ENCODE results near the gene XXYLT1. TPM values are rescaled to one million over a fixed set of nuclear protein-coding genes. Genes with fewer than 3 reads are reported as not detected.

The XXYLT1 gene
- total RNA-seq, 1 donor from 2014 or later = 9.8 TPM

DNA sequence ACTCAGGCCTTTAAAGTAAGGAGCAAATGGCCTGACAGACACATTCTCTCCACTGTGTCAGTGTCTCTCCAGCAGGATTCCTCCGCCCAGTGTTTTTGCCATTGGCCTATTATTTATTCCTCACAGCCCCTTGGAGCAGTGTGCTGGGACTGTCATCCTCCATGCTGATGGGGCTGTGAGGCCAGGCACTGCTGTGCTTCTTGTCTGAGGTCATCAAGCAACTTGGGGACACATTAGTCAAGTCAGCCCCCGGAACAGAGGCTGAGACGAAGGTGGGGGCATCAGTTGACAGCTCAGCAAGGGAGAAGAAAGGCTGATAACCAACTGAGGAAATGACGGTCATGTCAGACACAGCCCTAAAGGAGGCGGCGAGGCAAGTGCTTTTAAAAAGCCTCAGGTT lies 67.4 kb downstream of the XXYLT1 start:
- Histone ChIP-seq H3K27ac (peak overlapping the region; percentile 72), H3K4me1 (peaks cover 32% of the 10 kb centered on the region), H3K9me3 (no peaks in the 10 kb centered on the region), H3K4me3 (no peak overlapping the region), H3K36me3 (no peaks in the 10 kb centered on the region), H3K27me3 (no peaks in the 10 kb centered on the region)
- ATAC-seq = peak; percentile 45
- intact Hi-C loops (cut with DNase I) = no loop called here
- TF ChIP-seq, protein P1, sequence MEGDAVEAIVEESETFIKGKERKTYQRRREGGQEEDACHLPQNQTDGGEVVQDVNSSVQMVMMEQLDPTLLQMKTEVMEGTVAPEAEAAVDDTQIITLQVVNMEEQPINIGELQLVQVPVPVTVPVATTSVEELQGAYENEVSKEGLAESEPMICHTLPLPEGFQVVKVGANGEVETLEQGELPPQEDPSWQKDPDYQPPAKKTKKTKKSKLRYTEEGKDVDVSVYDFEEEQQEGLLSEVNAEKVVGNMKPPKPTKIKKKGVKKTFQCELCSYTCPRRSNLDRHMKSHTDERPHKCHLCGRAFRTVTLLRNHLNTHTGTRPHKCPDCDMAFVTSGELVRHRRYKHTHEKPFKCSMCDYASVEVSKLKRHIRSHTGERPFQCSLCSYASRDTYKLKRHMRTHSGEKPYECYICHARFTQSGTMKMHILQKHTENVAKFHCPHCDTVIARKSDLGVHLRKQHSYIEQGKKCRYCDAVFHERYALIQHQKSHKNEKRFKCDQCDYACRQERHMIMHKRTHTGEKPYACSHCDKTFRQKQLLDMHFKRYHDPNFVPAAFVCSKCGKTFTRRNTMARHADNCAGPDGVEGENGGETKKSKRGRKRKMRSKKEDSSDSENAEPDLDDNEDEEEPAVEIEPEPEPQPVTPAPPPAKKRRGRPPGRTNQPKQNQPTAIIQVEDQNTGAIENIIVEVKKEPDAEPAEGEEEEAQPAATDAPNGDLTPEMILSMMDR (IDR thresholded peaks at IDR 0.05) = no peak
- no peak for DNase-seq

DNA sequence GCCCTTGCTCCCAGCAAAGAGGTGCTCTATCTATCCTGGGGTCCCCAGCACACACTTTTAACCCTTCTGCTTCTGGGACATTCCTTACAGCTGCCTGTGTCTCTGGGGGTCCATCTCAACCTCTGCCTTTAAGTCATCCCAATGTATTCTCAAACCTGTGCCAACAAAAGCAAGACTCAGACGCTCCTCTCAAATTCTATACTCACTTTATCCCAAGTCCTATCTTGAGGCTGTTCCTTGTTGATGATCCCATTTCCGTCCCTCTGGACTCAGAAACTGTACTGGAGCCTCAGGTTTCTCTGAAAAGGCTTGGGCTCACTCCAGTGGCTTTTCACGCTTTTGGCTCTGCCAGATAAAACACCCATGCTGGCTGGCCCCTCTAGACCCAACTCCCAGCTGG lies 69.7 kb downstream of the XXYLT1 start:
- H3K9me3 ChIP-seq = no peaks in the 10 kb centered on the region
- ATAC-seq (no peak), DNase-seq (no peak)
- H3K4me1 ChIP-seq = peaks cover 29% of the 10 kb centered on the region
- no peak overlapping the region for H3K27ac ChIP-seq
- no peak overlapping the region for H3K4me3 ChIP-seq
- TF ChIP-seq, protein P1 (IDR thresholded peaks at IDR 0.05) = no peak
- no peaks in the 10 kb centered on the region for H3K36me3 ChIP-seq
- H3K27me3 ChIP-seq = no peaks in the 10 kb centered on the region
- intact Hi-C loops (cut with DNase I) = no loop called here

GRCh38 chr3:195200010-195200822 lies 70.7 kb downstream of the XXYLT1 start:
- no peaks in the 10 kb centered on the region for H3K36me3 ChIP-seq
- intact Hi-C loops (cut with DNase I) = no loop called here
- DNase-seq = no peak
- no peak overlapping the region for H3K27ac ChIP-seq
- H3K4me3 ChIP-seq = no peak overlapping the region
- no peaks in the 10 kb centered on the region for H3K27me3 ChIP-seq
- H3K4me1 ChIP-seq = peaks cover 29% of the 10 kb centered on the region
- no peaks in the 10 kb centered on the region for H3K9me3 ChIP-seq
- TF ChIP-seq, protein P1 (IDR thresholded peaks at IDR 0.05) = no peak
- no peak for ATAC-seq

GRCh38 chr3:195198426-195199346 lies 72.3 kb downstream of the XXYLT1 start:
- TF ChIP-seq, protein P1 (IDR thresholded peaks at IDR 0.05) = no peak
- ATAC-seq = no peak
- no peak for DNase-seq
- intact Hi-C loops (cut with DNase I) = no loop called here
- no peak overlapping the region for H3K4me3 ChIP-seq
- H3K9me3 ChIP-seq = no peaks in the 10 kb centered on the region
- peaks cover 13% of the 10 kb centered on the region for H3K4me1 ChIP-seq
- H3K27me3 ChIP-seq = no peaks in the 10 kb centered on the region
- H3K36me3 ChIP-seq = no peaks in the 10 kb centered on the region
- no peak overlapping the region for H3K27ac ChIP-seq

GRCh38 chr3:195197765-195198425 lies 73.1 kb downstream of the XXYLT1 start:
- ATAC-seq (no peak), DNase-seq (no peak)
- Histone ChIP-seq H3K4me1 (peaks cover 10% of the 10 kb centered on the region), H3K9me3 (no peaks in the 10 kb centered on the region), H3K27me3 (no peaks in the 10 kb centered on the region), H3K36me3 (no peaks in the 10 kb centered on the region), H3K4me3 (no peak overlapping the region), H3K27ac (no peak overlapping the region)
- intact Hi-C loops (cut with DNase I) = no loop called here
- TF ChIP-seq, protein P1 (IDR thresholded peaks at IDR 0.05) = no peak
